ENCODE results near the gene AKR1B15.

The AKR1B15 gene

DNA sequence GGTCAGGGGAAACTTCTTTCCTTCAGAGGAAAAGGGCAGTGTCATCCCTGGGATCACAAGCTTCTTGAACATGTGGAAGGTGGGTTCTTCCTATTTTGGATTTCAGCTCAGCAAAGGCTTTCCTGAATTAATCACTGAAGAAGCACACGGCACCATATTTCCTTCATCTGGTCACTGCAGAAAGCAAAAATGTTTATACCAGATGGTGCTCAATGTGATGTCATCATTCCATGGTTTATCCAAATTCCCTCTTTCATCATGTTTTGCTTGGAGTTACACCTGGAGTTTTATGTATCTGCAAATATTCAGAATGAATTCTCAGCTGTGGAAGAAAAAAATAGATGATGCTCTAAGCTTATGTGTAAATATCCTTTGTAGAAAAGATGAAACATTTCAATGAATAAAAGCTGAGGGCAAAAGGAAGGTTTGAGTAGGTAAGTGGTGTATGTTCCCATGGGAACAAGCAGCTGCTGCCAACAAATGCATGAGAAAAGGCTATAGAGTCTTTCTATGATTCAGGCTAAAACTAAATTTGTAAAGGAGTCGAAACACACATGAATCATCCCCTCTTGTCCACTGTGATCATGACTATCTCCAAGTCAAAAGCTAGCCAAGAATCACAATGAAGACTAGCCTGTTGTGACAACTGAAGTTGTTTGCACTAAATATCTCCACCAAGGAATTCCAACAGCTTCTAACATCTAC lies 70.9 kb downstream of the AKR1B15 start:
- DNase-seq = no peak

- DNase-seq = no peak
Observed at GRCh38 chr7:134622303-134622995, 73.5 kb downstream of the AKR1B15 start.

- DNase-seq = no peak
Observed at GRCh38 chr7:134623193-134623592, 74.3 kb downstream of the AKR1B15 start.

DNA sequence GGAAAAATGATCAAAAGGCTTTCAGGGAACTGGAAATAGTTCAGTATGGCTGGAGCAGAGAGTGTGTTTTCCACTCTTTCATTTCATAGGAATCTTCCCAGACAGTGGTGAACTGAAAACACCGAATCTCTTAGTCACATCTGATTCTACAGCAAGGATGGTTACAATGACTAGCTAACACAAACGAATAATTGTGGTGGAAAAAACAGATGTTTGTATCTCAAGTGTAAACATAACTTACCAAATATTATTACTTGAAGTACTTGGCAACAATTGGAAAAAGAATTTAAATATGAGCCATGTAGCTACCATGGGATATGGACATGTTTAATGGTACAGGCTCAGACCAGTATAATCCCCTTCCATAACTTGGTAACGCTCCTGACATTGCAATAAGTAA lies 76.6 kb downstream of the AKR1B15 start:
- no peak for DNase-seq

- no peak for DNase-seq
Observed at GRCh38 chr7:134627109-134627774, 78.3 kb downstream of the AKR1B15 start.

GRCh38 chr7:134627775-134628153 lies 78.9 kb downstream of the AKR1B15 start:
- DNase-seq = no peak

DNA sequence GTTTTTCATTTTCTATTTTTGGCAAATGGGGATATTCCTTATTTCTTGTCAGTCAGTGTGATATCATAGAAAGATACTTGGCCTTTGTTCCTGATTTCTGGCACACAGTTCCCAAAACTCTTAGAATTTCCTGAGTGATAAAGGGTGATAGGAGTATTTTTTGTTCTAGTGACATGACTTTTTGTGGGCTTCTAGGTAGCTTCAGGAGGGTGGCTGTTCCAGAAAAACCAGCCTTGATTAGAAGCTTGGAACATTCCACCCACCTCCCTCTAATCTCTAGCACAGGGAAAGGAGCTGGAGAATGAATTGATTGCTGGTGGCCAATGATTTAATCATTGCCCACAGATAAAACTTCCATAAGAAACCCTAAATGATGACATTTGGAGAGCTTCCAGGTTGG lies 80.5 kb downstream of the AKR1B15 start:
- DNase-seq = no peak
